Kidney (tissue), 22 donors: ENCODE data around the gene FDXACB1. TPM values are rescaled to one million over a fixed set of nuclear protein-coding genes. Genes with fewer than 3 reads are reported as not detected.

Experiments used
- DNase-seq, 5 donors: peaks; one replicate each; pipeline ENCODE4 v3.0.0-alpha.2; 2013 to 2020
- FAIRE-seq: peaks from 2 replicates; lab custom pipeline; 2012; peaks lifted over from hg19 to GRCh38; lab: Jason Lieb, UNC
- H3K27ac ChIP-seq, 2 donors: one replicate each; pipeline ENCODE4 v1.7.0; 2013; ENCODE audit warnings: low read depth in 2 of 2, low read length in 2 of 2, inconsistent platforms in 1 of 2
- H3K27me3 ChIP-seq: one replicate; pipeline ENCODE4 v1.7.1; 2013; ENCODE audit warnings: low read length, inconsistent platforms; ENCODE audit not compliant: control insufficient read depth, insufficient read depth
- H3K36me3 ChIP-seq, 3 donors: one replicate each; pipeline versions ENCODE4 v1.7.0 to v1.7.1; 2013; ENCODE audit warnings: low read length in 3 of 3, control low read depth in 1 of 3, inconsistent platforms in 1 of 3; ENCODE audit not compliant: insufficient read depth in 3 of 3, control insufficient read depth in 2 of 3
- H3K4me1 ChIP-seq, 3 donors: one replicate each; pipeline versions ENCODE4 v1.7.0 to v1.7.1; 2013; ENCODE audit warnings: low read length in 3 of 3, inconsistent platforms in 1 of 3, low read depth in 1 of 3; ENCODE audit not compliant: control insufficient read depth in 2 of 3, insufficient read depth in 2 of 3
- H3K4me3 ChIP-seq, 3 donors: one replicate each; pipeline versions ENCODE4 v1.7.0 to v1.8.1; 2013; ENCODE audit warnings: low read length in 3 of 3, control low read depth in 1 of 3, inconsistent platforms in 1 of 3
- H3K9ac ChIP-seq, 3 donors: one replicate each; pipeline versions ENCODE4 v1.7.0 to v1.7.1; 2013; ENCODE audit warnings: low read length in 3 of 3, control low read depth in 1 of 3, inconsistent platforms in 1 of 3
- H3K9me3 ChIP-seq, 3 donors: one replicate each; pipeline versions ENCODE4 v1.7.0 to v1.7.1; 2013; ENCODE audit warnings: low read length in 3 of 3, control low read depth in 1 of 3, inconsistent platforms in 1 of 3; ENCODE audit not compliant: control insufficient read depth in 2 of 3, insufficient read depth in 1 of 3
- intact Hi-C: fragments of 100-400 bp; cut with DNase I; formaldehyde crosslinking; loops from one replicate; pipeline ENCODE4 v1.11.1; 2022
- long read RNA-seq, 10 donors: library from polyadenylated mRNA in 1 of 10; unstranded in 1 of 10; transcript quantifications; one replicate each; pipeline ENCODE4 v2.0.0 and lab custom pipeline, GENCODE V29; 2021 to 2026
- polyA plus RNA-seq: library from polyadenylated mRNA; stranded (reverse); fragments of 350-450 nt; fragmentation: Illumina TruSeq; extraction: RNeasy Lipid Tissue Mini Kit (QIAGEN cat#74804); gene quantifications from one replicate; pipeline ENCODE4 v1.2.3, GENCODE V29; 2014; ENCODE audit warnings: low read depth, low replicate concordance; ENCODE audit not compliant: insufficient read depth
- total RNA-seq: library from RNA; stranded (reverse); fragmentation: NEBNext Ultra II Directional; extraction: Animal tissue kit (Norgen Biotek cat#: 25700); gene quantifications from one replicate; pipeline ENCODE4 v1.2.1, GENCODE V29; 2021
- TF ChIP-seq, protein P1 (sequence below): IDR thresholded peaks from 3 replicates; pipeline ENCODE4 v1.5.1; 2012; ENCODE audit warnings: mild to moderate bottlenecking, moderate library complexity, borderline replicate concordance; ENCODE audit not compliant: insufficient read depth; ENCODE audit errors: extremely low read depth
- donor health status: control.
- donor health status: control.
- donor health status: control.
- donor health status: control.
- donor health status: control.
- donor health status: DM: yes; HTN: yes; CAD: no.
- donor health status: Normal renal cell carcinoma (clear cell type).

FDXACB1 gene, protein sequence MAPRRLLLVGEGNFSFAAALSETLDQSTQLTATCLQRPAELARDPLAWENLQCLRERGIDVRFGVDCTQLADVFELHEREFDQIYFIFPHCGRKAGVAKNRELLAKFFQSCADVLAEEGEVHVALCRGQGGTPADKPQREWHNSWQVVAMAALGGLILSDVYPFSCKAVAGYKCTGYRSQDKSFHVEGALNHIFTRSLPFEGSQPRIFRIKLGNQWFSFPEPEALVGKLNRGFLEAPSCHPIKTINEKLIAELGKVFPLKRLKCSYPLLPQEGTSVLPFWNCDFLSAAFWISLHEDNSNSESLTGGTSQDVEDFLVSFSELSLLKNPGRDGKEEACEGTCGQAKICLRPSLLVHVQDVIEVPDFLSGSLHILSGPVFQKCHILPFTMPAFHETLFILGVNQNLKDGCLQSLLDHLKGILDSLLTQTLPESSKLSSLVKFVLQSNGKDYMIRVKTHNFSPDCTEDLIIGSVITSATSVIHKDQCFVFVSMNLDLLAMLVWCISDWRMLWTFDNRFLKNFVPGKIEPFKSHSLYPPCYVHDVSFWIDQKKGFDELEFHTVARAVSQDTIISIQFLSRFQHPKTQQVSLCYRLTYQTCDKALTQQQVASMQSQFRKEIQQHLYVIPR
- total RNA-seq (2.6 TPM), polyA plus RNA-seq (1.5 TPM)
- long read RNA-seq, donor 1: 0 reads
- long read RNA-seq, donor 2, partial matches to known transcripts: 0 of 1 reads
- long read RNA-seq, donor 2, other reads (novel, unspliced or antisense): 0 of 1 reads
- long read RNA-seq, donor 3: 0 reads
- long read RNA-seq, donor 4, partial matches to known transcripts: 0 of 1 reads
- long read RNA-seq, donor 4, other reads (novel, unspliced or antisense): 0 of 1 reads
- long read RNA-seq, donor 5: 0 reads
- long read RNA-seq, donor 6: 0 reads
- long read RNA-seq, donor 7, partial matches to known transcripts: 1 of 5 reads
- long read RNA-seq, donor 7, other reads (novel, unspliced or antisense): 0 of 5 reads
- long read RNA-seq, donor 8, partial matches to known transcripts: 34 of 88 reads
- long read RNA-seq, donor 8, other reads (novel, unspliced or antisense): 51 of 88 reads
- long read RNA-seq, donor 9, partial matches to known transcripts: 0 of 1 reads
- long read RNA-seq, donor 9, other reads (novel, unspliced or antisense): 0 of 1 reads
- long read RNA-seq, donor 10, partial matches to known transcripts: 39 of 105 reads
- long read RNA-seq, donor 10, other reads (novel, unspliced or antisense): 66 of 105 reads

DNA sequence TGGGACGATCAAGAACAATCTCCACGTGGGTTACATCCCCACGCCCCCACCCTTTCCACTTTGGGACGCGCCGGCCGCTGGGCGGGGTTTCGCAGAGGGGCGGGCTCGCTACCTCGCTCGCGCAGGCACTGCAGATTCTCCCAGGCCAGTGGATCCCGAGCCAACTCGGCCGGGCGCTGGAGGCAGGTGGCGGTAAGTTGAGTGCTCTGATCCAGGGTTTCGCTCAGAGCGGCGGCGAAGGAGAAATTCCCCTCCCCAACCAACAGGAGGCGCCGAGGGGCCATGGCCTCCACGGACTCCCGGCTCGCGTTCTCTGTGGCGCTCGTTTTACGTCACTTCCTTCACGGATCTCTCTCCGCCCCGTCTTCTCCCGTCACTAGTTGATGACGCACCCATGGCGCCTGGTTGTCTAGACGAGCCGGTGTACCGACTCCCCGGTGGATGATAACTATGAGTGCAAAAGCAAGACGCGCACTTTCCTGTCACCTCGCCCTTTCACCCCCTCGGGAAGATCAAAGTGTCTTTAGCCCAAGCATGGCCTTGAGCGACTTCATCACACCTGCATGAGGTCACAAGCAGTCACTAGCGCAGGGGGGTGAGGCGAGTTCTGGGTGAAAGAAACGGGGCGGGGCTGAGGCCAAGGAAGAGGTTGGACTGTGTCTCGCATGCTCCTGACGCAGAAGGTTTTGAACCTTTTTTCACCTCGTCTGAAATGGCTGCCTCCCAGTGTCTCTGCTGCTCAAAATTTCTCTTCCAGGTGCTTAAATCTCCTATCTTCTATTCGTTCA, at the start of gene FDXACB1, which contains the start of gene CFAP68:
TSS of gene FDXACB1 (minus strand) at position 317 of the 788 bp plus-strand sequence. CDS start at position 284, 33 bp downstream.
TSS of gene CFAP68 (plus strand) at position 693 of the 788 bp plus-strand sequence. CDS start at position 713, 20 bp downstream.
- peak within 1 kb of the TSS; percentile 85 to 99 (median 90) for H3K4me3 ChIP-seq
- peaks cover 0 to 5% (median 0%) of the 10 kb centered on the region in 3 donors for H3K4me1 ChIP-seq
- TF ChIP-seq, protein P1, sequence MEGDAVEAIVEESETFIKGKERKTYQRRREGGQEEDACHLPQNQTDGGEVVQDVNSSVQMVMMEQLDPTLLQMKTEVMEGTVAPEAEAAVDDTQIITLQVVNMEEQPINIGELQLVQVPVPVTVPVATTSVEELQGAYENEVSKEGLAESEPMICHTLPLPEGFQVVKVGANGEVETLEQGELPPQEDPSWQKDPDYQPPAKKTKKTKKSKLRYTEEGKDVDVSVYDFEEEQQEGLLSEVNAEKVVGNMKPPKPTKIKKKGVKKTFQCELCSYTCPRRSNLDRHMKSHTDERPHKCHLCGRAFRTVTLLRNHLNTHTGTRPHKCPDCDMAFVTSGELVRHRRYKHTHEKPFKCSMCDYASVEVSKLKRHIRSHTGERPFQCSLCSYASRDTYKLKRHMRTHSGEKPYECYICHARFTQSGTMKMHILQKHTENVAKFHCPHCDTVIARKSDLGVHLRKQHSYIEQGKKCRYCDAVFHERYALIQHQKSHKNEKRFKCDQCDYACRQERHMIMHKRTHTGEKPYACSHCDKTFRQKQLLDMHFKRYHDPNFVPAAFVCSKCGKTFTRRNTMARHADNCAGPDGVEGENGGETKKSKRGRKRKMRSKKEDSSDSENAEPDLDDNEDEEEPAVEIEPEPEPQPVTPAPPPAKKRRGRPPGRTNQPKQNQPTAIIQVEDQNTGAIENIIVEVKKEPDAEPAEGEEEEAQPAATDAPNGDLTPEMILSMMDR: peak; percentile 97
- H3K36me3 ChIP-seq: peaks cover 0 to 4% (median 2%) of the 10 kb centered on the region in 3 donors
- intact Hi-C loops: no loop called here
- DNase-seq (peak; percentile 98 to 99 (median 99)), FAIRE-seq (peak; percentile 25)
- H3K27ac ChIP-seq: peak within 1 kb of the TSS; percentile 94 to 98
- H3K9ac ChIP-seq: peak within 1 kb of the TSS; percentile 34 to 97 (median 81)
- no peaks in the 10 kb centered on the region for H3K9me3 ChIP-seq
- no peaks in the 10 kb centered on the region for H3K27me3 ChIP-seq

DNA sequence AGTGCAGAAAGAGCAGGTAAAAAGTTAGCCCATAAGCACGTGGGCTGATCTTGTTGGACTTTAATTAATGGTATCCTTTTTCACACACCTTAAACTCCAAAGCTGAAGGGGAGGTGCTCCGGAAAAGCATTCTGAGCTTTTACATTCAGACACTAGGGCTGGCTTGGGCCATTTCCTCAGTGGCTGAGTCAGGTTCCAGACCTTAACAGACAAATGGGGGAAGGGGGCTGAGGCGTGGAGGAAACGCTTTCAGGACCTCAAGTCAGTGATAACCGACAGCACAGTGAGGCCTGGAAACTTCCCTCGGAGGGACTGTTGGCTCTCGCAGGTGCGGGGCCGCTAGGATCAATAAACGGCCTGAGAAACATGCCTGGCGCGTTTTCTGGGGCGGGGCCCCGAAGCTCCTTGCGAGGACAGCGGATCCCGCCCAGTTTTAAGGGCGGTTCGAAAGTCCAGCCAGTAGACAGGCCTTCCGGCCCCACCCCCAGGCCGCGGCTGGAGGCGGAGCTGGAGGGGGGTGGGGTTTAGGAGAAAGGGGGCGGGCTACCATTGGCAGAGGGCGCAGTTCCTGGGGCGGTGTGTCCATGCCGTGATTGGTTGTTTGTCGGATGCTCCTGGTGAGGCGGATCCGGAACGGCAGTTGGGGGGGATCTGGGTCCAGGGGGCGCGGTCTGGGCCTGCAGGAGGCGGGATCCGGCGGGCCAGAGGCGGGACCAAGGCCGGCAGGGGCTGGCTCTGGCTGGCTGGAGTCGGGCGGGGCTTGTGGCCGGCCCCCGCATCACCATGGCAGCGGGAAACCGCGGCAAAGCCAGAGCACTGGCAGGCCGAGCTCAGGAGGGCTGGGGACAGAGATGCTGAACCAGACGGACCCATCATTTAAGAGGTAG, 47.8 kb upstream of the FDXACB1 start:
- TF ChIP-seq, protein P1: no peak
- Histone ChIP-seq H3K36me3 (peaks cover 0 to 3% (median 0%) of the 10 kb centered on the region in 3 donors), H3K9ac (peak overlapping the region; percentile 58 to 83 (median 72)), H3K27ac (peak overlapping the region; percentile 88 to 95), H3K4me3 (peak overlapping the region; percentile 64 to 79 (median 70)), H3K9me3 (no peaks in the 10 kb centered on the region), H3K27me3 (no peaks in the 10 kb centered on the region), H3K4me1 (peaks cover 0 to 26% (median 17%) of the 10 kb centered on the region in 3 donors)
- peak; percentile 98 to 99 (median 99) for DNase-seq
- intact Hi-C loops: no loop called here
- FAIRE-seq: peak; percentile 33
